DMS79 (cell line): Measurements from ENCODE around the gene SLC43A1.
A peak's percentile ranks its signal among the peaks of the same experiment; 100 is the strongest.
"Not testable (repeated sequence)": the region's sequence is repeated elsewhere in the genome, so short reads cannot be mapped to it uniquely, and the experiment has no call there.

Experiments
- DNase-seq: peaks from one replicate; lab custom pipeline; 2025; lab: John Stamatoyannopoulos, UW

Gene SLC43A1

DNA sequence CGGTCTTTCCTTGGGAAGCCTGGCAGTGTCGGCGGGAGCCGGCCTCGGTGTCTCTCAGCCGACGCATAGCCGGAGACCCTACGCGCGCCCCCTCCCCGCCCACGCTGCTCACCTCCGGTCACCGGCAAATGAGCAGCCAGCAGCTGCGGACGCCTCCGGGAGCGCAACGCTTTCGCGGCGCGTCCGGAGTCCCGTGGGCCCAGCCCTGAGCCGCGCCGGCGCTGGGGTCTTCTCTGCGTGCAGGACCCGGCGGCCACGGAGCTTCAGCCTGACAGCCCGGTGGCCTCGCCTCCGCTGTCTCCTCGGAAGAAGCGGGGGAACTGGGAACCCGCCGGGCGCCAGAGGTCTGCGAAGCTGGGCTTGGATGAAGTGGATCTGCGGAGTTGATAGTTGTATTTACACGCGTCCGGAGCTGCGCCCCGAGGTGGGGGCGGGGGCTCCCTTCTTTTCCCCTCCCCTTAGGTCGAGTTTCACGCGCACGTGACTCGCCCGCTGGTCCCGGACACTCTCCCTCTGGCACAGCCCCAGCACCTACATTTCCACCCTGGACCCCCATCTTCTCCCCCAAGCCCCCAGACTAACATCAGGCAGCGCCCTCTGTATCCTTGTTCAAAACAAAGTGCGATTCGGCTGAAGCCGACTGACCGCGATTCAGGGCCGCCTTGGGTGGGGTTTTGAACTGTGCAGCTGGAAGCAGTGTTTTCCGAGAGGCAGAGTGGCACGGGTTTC is at the start of gene SLC43A1:
SLC43A1 (minus strand) TSS at position 371 of the 729 bp plus-strand sequence. CDS start 1,591 bp downstream, outside the sequence.
- DNase-seq: no peak

DNA sequence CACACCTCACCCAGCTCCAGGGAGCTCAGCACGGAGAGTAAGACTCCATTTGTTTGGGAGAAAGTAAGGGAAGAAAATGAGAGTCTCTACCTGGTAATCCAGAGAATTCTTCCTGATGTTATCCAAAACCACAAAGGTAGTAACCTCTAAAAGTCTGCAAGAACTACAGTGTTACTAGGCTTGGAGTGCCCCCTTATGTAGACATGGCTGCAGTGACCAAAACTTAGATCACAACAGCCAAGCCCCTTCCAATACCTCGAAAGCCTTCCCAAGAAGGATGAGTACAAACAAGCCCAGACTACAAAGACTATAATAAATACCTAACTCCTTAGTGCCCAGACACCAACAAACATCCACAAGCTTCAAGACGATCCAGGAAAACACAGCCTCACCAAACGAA is 47.1 kb upstream of the SLC43A1 start:
- DNase-seq: no peak

DNA sequence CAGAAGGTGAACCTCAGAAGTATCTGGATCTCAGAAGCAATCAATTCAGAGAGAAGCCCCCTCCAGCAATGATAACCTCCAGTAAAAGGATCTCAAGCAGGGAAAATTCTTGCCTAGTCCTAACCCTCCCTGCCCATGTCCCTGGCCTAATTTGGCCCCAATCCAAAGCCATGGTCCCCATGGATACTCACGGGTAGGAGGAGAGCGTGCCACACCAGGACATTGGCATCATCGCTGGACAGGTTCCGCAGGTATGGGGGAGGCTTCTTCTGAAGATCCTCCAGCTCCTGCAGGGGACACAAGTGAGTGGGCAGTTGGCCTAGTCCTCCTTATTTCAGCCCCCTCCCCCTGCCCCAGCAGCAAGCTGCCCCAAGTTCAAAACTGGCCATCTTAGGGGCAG is 44.6 kb upstream of the SLC43A1 start:
- no peak for DNase-seq

DNA sequence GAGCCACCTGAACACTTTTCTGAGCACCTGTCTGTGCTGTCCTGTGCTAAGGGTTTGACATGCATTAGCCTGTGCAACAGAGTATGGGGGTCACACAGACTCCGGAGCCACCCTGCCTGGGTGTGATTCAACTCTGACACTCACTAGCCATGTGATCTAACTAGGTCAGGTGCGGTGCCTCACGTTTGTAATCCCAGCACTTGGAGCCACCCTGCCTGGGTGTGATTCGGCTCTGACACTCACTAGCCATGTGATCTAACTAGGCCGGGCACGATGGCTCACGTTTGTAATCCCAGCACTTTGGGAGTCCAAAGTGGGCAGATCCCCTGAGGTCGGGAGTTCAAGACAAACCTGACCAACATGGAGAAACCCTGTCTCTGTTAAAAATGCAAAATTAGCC is 40.5 kb upstream of the SLC43A1 start:
- DNase-seq: no peak

DNA sequence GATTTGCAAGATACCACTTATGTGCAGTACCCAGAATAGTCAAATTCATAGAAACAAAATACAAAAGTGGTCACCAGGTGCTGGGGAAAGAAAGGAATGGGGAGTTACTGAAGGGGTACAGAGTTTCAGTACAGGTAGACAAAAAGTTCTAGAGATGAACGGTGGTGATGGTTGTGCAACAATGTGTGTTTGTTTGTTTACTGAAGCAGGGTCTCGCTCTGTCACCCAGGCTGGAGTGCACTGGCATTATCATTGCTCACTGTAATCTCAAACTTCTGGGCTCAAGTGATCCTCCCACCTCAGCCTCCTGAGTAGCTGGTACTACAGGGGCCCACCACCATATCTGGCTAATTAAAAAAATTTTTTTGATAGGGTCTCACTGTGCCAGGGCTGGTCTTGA is 39.9 kb upstream of the SLC43A1 start:
- DNase-seq: no peak

DNA sequence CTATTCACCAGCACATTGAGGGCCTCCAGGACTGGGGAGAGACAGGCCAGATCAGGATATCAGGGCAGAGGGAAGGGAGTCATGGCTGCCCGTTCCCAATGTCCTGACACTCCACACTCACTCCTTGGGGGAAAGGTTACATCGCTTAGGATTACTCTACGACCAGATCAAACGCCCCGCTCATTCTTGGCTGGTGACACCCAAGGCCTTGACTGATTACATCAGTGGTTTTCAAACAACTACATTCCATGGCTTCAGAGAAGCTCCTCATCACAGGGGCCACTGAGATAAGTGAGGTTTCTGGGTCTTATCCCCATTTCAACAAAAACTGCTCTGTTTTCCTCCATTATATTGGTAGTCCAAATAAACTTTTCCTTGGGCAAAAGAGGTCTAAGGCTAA is 37.0 kb upstream of the SLC43A1 start:
- no peak for DNase-seq

DNA sequence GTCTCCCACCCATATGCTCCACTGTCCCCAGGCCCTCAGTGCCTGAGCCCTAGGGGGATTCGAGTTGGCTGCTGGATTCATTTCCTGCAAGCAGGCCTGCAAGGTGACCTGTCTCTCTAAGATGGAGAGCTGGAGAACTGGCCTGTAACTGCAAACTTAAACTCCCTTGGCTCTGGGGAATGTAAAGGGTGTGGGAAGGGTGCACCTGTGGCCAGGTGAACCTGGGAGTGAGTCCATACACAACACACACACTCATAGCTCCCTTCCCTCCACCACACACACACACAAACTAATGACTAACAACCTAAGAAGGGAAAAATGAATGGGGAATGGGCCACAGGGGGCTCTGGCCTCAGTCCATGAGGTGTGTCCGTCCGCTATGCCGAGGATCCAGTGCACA is 36.4 kb upstream of the SLC43A1 start:
- DNase-seq: no peak

DNA sequence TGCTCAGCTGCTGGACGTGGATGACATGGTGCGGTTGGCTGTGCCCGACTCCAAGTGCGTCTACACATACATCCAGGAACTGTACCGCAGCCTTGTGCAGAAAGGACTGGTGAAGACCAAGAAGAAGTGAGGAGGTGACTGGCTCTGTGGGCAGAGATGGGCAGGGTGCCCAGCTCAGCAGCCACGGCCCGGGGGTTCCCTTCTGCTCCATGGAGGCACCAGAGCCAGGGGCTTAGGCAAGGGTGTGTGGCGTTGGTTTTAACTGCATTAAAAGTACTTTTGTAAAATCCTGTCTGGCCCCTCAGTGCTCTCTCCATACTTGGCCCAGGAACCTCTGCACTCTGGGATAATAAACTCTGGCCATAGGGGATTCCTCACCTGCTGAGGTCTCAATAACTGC is 34.5 kb upstream of the SLC43A1 start:
- no peak for DNase-seq

DNA sequence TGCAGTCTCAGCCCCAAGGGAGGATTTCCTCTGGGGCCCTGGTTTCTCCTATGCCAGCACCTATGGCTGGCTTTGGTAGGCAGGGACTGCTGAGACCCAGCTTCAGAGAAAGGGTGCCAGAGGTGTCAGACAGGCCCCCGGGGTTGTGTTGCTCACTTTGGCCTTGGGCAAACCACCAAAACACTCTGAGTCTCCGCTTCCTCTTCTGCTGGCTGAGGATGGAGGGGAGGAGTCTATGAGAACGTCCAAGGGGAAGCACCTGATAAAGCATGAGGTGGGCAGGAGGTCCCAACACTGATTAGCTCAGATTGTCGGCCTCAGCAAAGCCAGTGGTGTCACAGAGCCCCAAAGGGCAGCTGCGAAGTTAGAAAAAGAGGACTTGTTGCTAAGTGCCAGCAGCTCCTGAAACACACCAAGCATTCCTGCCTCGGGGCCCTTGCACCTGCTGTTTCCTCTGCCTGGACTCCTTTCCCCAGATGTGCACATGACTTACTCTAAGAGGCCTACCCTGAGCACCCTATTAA is 32.4 kb upstream of the SLC43A1 start:
- DNase-seq: no peak

DNA sequence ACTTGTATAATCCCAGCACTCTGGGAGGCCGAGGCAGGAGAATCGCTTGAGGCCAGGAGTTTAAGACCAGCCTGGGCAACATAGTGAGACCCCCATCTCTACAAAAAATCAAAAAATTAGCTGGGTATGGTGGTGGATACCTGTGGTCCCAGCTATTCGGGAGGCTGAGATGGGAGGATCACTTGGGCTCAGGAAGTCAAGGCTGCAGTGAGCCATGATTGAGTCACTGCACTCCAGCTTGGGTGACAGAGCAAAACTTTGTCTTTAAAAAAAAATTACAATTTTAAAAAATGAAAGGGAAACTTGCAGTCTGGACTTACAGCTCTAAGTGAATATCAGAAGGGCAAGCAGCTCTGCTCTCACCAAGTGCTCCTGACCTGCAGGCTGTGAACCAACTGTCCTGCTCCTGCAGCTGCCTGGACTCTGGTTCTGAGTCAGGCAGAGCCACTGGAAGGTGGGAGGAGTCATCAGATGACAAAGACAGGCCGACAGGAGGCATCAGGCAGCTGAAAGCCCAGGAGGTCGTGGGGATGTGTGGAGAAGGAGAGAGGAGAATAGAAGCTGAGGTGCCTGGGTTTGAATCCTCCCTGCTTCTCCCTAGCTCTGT is 31.5 kb upstream of the SLC43A1 start:
- no peak for DNase-seq

DNA sequence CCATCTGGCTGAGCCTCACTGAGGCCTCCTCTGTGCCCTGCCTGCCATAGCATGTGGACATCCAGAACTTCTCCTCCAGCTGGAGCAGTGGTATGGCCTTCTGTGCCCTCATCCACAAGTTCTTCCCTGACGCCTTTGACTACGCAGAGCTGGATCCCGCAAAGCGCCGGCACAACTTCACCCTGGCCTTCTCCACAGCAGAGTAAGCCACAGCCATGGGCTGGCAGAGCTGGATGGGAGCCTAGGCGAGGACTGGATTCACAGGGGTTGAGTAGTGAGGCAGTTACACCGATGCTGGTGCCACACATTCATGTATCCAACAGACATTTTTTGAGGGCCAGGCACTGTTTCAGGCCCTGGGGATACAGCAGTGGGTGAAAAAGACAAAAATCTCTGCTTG is 30.9 kb upstream of the SLC43A1 start:
- no peak for DNase-seq

DNA sequence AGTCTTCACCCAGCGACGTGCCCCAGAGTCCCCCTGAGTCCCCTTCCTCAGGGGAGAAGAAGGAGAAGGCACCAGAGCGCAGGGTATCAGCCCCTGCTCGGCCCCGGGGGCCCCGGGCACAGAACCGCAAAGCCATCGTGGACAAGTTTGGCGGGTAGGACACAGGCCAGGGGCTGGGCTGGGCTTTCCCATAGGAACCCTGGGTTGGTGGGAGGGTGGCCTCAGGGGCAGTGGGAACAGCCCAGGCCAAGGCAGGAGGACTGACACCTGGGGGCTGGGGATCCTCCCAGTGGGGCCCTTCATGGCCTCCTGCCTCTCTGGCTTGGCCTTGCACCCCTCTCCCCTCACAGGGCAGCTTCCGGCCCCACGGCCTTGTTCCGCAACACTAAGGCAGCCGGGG is 30.4 kb upstream of the SLC43A1 start:
- DNase-seq: no peak

DNA sequence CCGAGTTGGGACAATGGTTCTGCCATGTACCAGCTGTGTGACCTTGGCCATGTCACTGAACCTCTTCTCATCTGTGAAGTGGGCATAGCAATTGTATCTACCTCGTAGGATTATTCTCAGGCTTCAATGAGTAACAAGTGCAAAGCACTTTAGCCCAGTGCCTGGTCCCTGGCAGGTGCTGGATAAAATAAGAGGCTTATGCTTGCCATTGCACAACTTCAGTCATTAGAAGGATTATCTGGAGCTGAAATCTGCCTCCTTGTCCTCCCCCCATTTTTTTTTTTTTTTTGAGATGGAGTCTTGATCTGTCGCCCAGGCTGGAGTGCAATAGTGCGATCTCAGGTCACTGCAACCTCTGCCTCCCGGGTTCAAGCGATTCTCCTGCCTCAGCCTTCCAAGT is 29.1 kb upstream of the SLC43A1 start:
- DNase-seq: no peak

DNA sequence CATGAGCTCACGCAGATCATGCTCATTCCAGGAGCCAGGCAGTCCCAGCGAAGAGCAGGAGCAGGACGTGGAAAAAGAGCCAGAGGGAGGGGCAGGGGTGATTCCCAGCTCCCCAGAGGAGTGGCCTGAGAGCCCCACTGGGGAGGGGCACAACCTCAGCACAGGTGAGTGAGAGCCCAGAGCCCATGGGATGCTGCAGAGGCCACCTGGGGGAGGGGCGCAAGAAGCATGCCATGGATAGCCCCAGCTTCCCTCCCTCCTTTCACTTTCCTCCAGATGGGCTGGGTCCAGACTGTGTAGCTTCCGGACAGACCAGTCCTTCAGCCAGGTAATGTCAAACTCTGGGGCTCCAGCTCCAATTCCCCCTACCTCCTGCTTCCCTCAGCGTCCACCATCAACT is 28.1 kb upstream of the SLC43A1 start:
- no peak for DNase-seq

DNA sequence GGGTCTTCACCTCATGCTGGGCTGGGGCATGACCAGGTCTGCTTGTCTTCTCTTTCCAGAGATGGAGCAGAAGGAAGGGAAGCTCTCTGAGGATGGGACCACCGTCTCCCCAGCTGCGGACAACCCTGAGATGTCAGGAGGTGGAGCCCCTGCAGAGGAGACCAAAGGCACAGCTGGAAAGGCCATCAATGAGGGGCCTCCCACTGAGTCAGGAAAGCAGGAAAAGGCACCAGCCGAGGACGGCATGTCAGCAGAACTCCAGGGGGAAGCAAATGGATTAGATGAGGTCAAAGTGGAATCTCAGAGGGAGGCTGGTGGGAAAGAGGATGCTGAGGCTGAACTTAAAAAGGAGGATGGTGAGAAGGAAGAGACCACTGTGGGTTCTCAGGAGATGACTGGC is 27.1 kb upstream of the SLC43A1 start:
- DNase-seq: no peak

DNA sequence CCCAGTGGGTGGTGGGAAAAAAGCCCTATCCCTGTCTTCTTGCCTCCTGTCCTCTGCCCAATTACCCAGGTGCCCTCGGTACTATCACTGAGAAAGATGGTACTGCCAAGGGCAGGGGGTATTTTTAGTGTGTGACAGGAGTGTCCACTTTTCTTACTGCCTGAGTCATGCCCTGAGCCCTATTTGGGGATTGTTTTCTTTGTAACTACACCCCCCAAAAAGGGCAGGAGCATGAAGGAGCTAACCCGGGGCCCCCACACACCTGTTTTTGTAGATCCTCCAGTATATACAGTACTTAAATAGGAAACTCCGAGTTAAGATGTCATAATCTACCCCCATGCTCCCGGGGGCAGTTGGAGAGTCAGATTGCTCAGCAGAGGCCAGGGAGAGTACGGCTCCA is 25.7 kb upstream of the SLC43A1 start:
- DNase-seq: no peak

DNA sequence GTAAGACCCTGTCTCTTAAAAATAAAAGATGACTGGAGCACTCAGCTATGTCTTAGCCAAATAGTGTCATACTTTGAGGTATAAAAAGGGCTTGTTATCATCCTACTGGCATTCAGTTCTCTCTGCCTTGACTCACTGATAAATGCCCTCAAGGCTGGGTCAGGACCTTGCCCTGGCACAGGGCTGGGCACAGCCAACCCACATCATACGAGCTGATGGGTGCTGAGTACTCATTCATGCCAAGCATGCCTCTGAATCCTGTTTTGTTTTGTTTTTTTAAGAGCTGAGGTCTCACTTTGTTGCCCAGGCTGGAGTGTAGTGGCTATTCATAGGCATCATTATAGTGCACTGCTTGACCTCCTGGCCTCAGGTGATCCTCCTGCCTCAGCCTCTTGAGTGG is 23.8 kb upstream of the SLC43A1 start:
- no peak for DNase-seq

DNA sequence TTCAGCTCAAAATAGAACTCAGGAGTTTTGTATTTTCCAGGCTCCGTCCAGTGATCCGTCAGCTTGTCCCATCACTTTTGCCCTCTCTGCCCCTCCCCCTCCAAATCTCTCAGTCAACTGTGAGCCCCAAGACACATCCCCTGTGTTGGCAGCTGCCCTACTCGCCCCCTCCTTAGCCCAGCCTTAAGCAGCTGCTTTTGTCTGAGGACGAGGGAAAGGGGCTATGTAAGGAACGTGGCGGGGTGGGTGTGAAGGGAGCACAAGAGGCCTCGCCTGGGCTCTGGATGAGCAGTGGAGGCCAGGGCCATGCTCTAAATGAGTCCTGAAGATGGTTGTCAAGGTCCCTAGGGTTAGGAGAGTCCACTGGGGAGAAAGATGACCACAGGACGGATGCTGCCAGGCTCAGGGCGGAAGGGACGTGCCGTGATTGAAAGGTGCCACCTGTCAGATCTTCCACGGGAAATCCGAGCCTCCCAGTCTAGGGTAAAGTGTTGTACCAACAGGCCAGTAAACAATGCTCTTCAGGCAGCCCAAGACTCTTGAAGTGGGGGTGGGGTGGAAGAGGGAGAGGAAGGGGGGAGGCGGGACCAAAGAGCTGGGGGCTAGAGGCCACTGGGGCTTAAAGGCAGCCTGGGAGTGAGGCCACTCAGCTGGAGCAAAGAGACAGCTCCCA is 21.6 kb upstream of the SLC43A1 start, which contains the start of gene SMTNL1:
SMTNL1 (plus strand) TSS at position 649 of the 673 bp plus-strand sequence. CDS start 5,048 bp downstream, outside the sequence.
- no peak for DNase-seq

DNA sequence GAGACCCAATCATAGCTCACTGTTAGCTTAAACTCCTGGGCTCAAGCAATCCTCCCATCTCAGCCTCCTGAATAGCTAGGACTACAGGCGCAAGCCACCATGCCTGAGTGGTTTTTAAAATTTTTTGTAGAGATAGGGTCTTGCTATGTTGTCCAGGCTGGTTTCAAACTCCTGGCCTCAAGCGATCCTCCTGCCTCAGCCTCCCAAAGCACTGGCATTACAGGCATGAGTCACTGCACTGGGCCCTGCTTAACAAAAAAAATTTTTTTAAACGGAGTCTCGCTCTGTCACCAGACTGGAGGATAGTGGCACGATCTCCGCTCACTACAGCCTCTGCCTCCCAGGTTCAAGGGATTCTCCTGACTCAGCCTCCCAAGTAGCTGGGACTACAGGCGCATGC is 18.9 kb upstream of the SLC43A1 start:
- not testable (repeated sequence) for DNase-seq

DNA sequence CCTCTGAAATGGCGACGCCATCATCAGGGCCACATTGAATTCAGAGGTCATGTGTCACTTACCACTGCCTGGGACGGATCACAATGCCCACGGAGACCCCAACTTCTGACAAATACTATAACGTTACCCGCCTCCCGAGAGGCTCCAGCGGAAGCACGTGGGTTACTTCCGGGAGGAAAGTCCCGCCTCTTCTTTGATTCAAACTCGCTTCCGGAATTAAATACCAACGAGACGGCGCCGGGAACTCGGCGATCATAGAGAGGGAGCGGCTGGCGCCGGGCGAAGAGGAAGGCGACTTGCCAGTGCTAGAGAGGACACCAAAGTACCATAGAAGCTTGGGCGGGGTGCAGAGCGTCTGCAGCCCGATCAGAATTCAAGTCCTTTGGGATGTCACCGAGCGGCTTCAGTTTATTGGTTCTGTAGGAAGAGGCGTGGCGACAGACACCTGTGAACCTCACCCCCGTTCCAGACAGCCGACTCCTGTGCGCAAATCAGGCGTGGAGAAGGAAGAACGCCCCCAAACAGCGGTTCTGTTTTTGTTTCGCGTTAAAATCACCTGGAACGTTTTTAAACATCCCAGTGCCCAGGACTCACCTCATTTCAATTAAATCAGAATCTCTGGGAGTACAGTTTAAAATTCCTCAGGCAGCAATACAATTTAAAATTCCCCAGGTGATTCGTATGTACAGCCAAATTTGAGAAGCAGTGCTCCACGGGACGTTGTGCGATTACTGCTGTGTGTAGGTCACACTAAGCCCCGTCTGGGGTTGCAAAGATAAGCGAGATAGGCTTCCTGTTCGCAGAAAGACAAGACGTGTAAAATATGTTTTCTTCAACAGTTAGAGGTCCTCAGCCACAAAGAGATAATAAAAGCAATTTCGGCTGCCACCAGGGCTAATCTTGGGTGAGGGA is 15.3 kb upstream of the SLC43A1 start, which contains the start of gene TIMM10:
TIMM10 (minus strand) TSS at position 159 of the 912 bp plus-strand sequence. CDS start 565 bp downstream, outside the sequence.
- DNase-seq: peak; percentile 96

DNA sequence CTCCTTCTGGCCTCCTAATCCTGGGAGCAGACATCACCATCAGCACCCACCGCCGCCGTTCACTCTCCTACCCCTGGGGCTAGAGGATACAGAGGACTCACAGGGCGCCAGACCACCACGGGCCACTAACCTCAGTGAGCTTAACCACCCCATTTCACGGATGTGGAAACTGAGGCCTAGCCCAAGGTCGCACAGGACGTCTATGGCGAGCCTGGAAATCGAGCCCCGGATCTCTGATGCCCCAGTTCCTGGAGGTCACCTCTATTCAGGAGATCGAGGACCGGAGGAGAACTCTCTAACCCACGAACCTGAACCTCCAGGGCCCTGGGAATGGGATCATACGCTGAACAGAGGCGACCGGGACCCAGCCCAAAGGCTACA is 14.7 kb upstream of the SLC43A1 start:
- no peak for DNase-seq

DNA sequence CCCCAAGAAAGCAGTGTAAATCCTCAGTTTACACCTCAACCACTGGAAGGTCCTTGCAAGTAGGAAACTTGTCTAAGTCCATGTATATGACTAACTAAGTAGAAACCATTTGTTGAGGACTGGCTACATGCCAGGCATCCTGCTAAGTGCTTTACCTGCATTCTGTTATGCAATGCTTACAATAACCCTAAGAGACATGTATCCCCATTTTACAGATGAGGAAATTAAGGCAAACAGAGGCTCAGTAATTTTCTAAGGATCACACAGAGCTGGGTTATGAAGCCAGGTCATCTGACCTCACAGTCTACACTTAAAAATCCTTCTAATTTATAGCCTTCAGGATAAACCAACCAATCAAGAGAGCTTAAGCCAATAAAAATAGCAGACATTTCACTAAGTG is 13.5 kb upstream of the SLC43A1 start:
- DNase-seq: no peak
